Measurements from ENCODE around the gene DDX10. TPM values are rescaled to one million over a fixed set of nuclear protein-coding genes. Genes with fewer than 3 reads are reported as not detected.
"Not testable (repeated sequence)": the region's sequence is repeated elsewhere in the genome, so short reads cannot be mapped to it uniquely, and the experiment has no call there.

The DDX10 gene
- total RNA-seq, 4 donors from 2014 or later, result 11.5 to 22.0 (median 14.3) TPM

GRCh38 chr11:108818971-108819370 is 154.1 kb downstream of the DDX10 start:
- DNase-seq (ENCODE audit: extremely low spot score), result no peak
- TF ChIP-seq POLR2AphosphoS5 (IDR thresholded peaks at IDR 0.05) (no peak), CTCF (IDR thresholded peaks at IDR 0.05) (no peak), EP300 (IDR thresholded peaks at IDR 0.05) (no peak), POLR2A (IDR thresholded peaks at IDR 0.05; ENCODE audit: low read depth) (no peak)
- Histone ChIP-seq H3K36me3 (no peaks in the 10 kb centered on the region), H3K4me3 (no peak overlapping the region), H3K27me3 (no peaks in the 10 kb centered on the region), H3K9me3 (no peaks in the 10 kb centered on the region), H3K27ac (replicated peaks in 1 of 4) (no peak overlapping the region), H3K4me1 (no peaks in the 10 kb centered on the region)
- intact Hi-C loops (cut with DNase I), result no loop called here
- 71% methylated on average over 1 of the region's 1 CpG for WGBS

- Histone ChIP-seq H3K27me3 (no peaks in the 10 kb centered on the region), H3K36me3 (no peaks in the 10 kb centered on the region), H3K27ac (replicated peaks in 1 of 4) (no peak overlapping the region), H3K4me3 (no peak overlapping the region), H3K9me3 (no peaks in the 10 kb centered on the region), H3K4me1 (no peaks in the 10 kb centered on the region)
- 83% methylated on average over 2 of the region's 2 CpGs for WGBS
- intact Hi-C loops (cut with DNase I), result no loop called here
- no peak for TF ChIP-seq EP300 (IDR thresholded peaks at IDR 0.05)
- no peak for TF ChIP-seq CTCF (IDR thresholded peaks at IDR 0.05)
- TF ChIP-seq POLR2AphosphoS5 (IDR thresholded peaks at IDR 0.05), result no peak
- TF ChIP-seq POLR2A (IDR thresholded peaks at IDR 0.05; ENCODE audit: low read depth), result no peak
- no peak for DNase-seq (ENCODE audit: extremely low spot score)
Measured at GRCh38 chr11:108819957-108820356, 155.1 kb downstream of the DDX10 start.

GRCh38 chr11:108823960-108824359 is 159.1 kb downstream of the DDX10 start:
- H3K27me3 ChIP-seq; H3K36me3 ChIP-seq; H3K4me1 ChIP-seq; H3K4me3 ChIP-seq; intact Hi-C loops (cut with DNase I); DNase-seq (ENCODE audit: extremely low spot score); H3K9me3 ChIP-seq; H3K27ac ChIP-seq (replicated peaks in 1 of 4): not testable (repeated sequence)
- 98% methylated on average over 11 of the region's 11 CpGs for WGBS

- Histone ChIP-seq H3K27ac (replicated peaks in 1 of 4) (no peak overlapping the region), H3K4me1 (peaks cover 0 to 4% (median 0%) of the 10 kb centered on the region in 4 donors), H3K9me3 (peaks cover 0 to 2% (median 0%) of the 10 kb centered on the region in 4 donors), H3K27me3 (no peaks in the 10 kb centered on the region), H3K36me3 (no peaks in the 10 kb centered on the region), H3K4me3 (no peak overlapping the region)
- 80% methylated on average over 3 of the region's 3 CpGs for WGBS
- intact Hi-C loops (cut with DNase I), result no loop called here
- DNase-seq (ENCODE audit: extremely low spot score), result no peak
- TF ChIP-seq CTCF (IDR thresholded peaks at IDR 0.05) (no peak), EP300 (IDR thresholded peaks at IDR 0.05) (no peak), POLR2A (IDR thresholded peaks at IDR 0.05; ENCODE audit: low read depth) (no peak), POLR2AphosphoS5 (IDR thresholded peaks at IDR 0.05) (no peak)
Measured at GRCh38 chr11:108824545-108824944, 159.7 kb downstream of the DDX10 start.

GRCh38 chr11:108825381-108825780 is 160.5 kb downstream of the DDX10 start:
- H3K4me1 ChIP-seq, result peaks cover 0 to 4% (median 0%) of the 10 kb centered on the region in 4 donors
- intact Hi-C loops (cut with DNase I), result no loop called here
- no peaks in the 10 kb centered on the region for H3K27me3 ChIP-seq
- no peaks in the 10 kb centered on the region for H3K36me3 ChIP-seq
- H3K4me3 ChIP-seq, result no peak overlapping the region
- 85% methylated on average over 1 of the region's 1 CpG for WGBS
- peaks cover 0 to 8% (median 2%) of the 10 kb centered on the region in 4 donors for H3K9me3 ChIP-seq
- TF ChIP-seq EP300 (IDR thresholded peaks at IDR 0.05) (no peak), POLR2AphosphoS5 (IDR thresholded peaks at IDR 0.05) (no peak), CTCF (IDR thresholded peaks at IDR 0.05) (no peak), POLR2A (IDR thresholded peaks at IDR 0.05; ENCODE audit: low read depth) (no peak)
- H3K27ac ChIP-seq (replicated peaks in 1 of 4), result no peak overlapping the region
- no peak for DNase-seq (ENCODE audit: extremely low spot score)
